NCI-H748 (cell line): ENCODE measurements around the gene GGTLC2.
"Not testable (repeated sequence)": the region's sequence is repeated elsewhere in the genome, so short reads cannot be mapped to it uniquely, and the experiment has no call there.

Experiments used
- DNase-seq: peaks from one replicate; lab custom pipeline; 2025; ENCODE audit not compliant: unreplicated experiment; lab: John Stamatoyannopoulos, UW

Gene GGTLC2

GRCh38 chr22:22644314-22644713 lies at the start of gene GGTLC2:
GGTLC2 (plus strand) TSS chr22:22644614; CDS start chr22:22646346, 1,732 bp downstream.
- not testable (repeated sequence) for DNase-seq

- no peak for DNase-seq
Observed at GRCh38 chr22:22595001-22595835, 49.2 kb upstream of the GGTLC2 start.

GRCh38 chr22:22598144-22598543 lies 46.3 kb upstream of the GGTLC2 start:
- DNase-seq: no peak

GRCh38 chr22:22599248-22599647 lies 45.2 kb upstream of the GGTLC2 start:
- no peak for DNase-seq

DNA sequence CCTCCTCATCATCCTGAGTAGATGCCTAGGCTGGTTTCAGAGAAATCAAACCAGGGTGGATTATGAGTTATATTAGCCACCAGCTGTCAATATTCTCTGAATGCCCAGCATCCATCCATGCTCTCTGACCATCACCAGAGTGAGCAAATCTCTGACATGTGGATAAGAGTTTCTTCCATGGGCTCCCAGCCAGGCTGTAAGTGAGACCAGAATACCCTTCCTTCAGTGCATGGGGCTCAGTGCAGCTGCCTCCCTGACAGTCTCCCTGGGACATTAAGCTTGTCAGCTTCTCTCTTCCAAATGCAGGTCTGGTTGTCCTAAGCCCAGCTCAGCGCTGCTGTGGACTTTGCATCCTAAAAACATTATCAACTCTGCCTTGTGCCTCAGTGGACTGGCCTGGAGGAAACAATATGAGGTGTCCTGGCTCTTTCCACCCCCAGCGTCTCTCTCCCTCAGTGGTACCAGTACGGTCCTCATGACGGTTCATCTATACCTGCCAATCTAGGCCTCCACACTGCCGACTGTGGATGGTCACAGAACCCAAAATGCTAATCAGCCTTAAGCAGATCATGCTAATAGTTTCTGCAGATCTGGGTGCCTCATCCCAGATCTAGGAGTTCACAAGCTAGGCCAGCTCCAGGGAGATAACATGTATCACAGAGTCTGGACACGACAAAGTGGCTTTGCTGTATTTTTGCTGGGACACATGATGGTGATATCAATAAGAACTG lies 43.7 kb upstream of the GGTLC2 start:
- DNase-seq: no peak

DNA sequence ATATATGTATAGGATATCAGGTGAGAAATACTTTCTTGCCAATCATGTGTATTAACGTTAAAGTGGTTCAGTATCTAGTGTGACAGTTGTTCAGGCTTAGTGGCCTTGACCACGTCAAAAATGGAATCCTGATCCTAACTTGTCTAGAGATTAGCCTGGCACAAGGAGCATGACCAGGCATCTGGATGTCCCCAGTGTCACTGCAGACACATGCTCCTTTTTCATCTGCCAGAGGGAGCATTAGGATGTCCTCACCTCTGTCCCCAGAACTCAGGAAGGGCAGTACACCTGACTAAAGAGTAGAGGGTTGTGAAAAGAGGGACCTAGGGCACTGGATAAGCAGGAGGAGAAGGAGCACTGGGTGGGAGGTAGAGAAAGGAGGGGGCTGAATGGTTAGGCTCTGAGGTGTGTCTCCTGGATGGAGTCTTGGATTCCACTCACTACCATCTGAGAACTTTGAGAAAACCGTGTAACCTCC lies 40.9 kb upstream of the GGTLC2 start:
- no peak for DNase-seq

DNA sequence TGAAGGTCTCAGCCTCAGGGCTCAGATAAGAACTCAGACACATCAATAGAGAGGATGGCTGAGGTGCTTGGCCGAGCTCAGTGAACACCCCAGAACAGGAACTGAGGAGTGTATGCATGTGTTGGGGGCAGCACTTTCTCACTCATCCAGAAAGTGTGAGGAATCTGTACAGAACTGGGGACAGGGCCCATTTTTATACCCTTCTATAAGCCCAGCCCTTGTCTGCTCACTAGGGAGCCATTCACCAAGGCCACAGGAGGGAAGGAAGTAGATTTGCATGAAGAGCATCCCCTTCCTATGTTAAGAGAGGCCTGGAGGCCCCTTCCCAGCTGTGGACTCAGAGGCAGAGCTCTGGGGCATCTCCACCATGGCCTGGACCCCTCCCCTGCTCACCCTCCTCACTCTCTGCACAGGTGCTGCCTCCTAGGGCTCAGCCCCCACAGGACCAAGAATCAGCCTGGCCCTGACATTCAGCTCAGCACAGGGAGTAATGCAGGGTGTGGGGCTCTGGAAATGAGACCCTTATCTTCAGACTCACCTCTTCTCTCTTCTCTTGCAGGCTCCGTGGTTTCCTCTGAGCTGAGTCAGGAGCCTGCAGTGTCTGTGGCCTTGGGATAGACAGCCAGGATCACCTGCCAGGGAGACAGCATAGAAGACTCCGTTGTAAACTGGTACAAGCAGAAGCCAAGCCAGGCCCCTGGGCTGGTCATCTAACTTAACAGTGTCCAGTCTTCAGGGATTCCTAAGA lies 39.9 kb upstream of the GGTLC2 start:
- DNase-seq: no peak

DNA sequence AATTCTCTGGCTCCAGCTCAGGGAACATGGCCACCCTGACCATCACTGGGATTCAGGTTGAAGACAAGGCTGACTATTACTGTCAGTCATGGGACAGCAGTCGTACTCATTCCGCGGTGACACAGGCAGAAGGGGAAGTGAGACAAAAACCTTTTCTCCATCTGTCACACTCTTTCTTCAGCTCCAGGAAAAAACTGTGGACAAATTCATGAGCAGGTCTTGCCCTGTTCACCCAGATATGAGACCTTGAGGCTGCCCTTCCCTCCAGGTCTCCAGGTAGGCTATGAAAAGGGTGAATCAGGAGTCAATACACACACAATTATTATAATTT lies 39.4 kb upstream of the GGTLC2 start:
- DNase-seq: no peak

- not testable (repeated sequence) for DNase-seq
Observed at GRCh38 chr22:22608022-22608421, 36.4 kb upstream of the GGTLC2 start.

GRCh38 chr22:22609291-22609690 lies 35.1 kb upstream of the GGTLC2 start:
- DNase-seq: no peak

DNA sequence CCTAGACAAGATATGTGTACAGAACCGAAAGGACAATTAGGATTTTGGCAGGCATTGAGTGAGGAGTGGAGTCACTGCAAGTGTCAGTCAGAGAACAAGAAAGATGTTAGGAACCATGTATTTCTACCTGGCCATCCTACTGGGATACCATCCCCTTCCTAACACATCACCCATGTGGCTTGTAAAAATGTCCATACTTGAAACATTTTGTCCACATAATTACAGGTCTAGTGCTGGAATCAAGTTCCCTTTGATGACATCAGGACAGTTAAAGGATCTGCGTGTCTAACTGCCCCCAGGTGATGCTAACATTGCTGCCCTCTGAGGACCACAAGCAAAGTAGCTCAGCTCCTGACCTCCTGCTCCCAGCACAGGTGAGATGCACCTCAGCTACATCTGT lies 31.9 kb upstream of the GGTLC2 start:
- DNase-seq: no peak

- DNase-seq: no peak
Observed at GRCh38 chr22:22614065-22614464, 30.3 kb upstream of the GGTLC2 start.

DNA sequence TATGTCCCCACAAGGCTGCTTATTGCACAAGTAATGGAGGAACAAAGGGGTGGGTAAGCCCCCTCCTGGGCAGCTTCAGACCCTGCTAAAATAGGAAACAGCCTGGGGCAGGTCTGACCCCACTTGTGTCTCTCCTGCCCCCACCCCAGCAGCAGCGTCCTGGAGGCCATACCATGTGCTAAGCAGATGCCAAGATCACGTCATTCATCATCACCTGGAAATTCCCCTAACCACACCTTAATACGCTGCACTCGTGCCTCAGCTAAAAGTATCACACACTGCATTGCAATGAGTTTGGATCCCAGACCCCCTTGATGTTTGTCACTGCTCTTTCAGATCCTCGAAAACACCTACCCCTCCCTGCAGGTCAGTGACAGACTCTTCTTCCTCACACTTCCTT lies 27.8 kb upstream of the GGTLC2 start:
- DNase-seq: no peak

DNA sequence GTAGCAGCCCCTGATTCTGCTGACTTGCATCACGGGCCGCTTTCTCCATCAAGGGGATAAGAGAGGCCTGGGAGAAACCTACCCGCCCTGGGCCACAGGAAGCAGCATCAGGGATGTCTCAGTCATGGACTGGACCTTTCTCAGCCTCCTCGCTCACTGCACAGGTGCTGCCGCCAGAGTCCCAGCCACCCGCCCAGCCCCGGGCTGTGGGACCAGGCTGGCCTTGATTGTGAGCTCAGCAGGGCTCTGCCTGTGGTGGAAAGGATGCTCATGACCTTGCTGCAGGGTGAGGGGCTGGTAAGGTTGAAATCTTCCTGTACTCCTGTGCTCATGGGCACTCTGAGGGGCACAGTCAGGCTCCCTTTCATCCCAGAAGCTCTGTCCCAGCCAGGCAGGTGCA lies 26.0 kb upstream of the GGTLC2 start:
- no peak for DNase-seq

DNA sequence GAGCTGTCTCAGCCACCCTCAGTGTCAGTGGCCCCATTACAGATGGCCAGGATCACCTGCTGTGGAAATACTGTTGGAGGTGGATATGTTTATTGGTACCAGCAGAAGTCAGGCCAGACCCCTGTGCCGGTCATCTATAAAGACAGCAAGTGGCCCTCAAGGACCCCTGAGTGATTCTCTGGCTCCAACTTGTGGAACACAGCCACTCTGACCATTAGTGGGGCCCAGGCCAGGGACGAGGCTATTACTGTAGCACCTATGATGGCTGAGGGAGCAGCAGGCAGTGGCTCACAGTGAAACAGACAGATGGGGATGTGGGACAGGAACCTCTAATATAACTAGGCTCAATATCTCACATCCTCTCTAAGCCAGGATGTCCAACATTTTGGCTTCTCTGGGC lies 25.5 kb upstream of the GGTLC2 start:
- DNase-seq: no peak

- DNase-seq: no peak
Observed at GRCh38 chr22:22619765-22620414, 24.5 kb upstream of the GGTLC2 start.

DNA sequence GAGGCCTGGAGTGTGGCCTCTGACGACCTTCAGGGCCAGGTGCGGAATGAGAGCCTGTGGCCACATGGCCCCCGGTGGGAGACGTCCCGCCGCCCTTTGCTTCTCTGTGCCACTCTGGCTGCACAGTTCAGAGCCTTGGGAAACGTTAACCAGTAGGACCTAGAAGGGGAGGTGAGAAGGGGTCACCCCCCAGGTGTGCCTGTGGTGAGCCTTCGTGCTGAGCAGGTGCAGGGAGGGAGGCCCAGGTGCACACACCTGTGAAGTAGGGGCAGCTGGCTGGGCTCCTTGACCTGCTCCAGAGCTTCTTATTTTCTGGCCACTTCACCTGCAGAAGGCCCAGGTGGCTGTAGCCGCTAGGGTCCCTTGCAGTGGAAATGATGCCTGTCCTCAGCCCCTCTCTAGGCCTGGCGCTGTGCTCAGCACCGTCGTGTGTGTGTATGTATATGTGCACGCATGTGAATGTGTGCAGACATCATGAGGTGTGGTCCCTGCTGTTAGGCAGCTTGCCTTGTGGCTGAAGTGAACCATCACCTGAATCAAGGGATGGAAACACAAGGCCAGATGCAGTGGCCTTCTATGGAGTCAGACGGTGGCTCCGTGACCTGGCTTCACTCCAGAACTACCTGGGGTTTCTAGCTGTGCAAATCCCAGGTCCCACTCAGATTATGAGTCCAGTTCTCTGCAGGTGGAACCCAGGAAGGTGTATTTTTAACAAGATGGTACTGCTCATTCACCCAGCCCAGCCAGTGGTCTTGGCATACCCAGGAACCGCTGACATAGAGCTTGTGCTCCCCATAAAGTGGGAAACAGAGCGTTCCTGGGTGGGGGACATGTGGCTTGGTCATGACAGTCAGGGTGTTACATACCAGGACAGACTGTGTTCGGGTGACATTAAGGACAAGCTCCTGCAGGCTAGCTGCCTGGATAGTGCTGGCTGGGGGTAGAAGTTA lies 15.6 kb upstream of the GGTLC2 start:
- not testable (repeated sequence) for DNase-seq

GRCh38 chr22:22631223-22631652 lies 13.2 kb upstream of the GGTLC2 start:
- DNase-seq: not testable (repeated sequence)

DNA sequence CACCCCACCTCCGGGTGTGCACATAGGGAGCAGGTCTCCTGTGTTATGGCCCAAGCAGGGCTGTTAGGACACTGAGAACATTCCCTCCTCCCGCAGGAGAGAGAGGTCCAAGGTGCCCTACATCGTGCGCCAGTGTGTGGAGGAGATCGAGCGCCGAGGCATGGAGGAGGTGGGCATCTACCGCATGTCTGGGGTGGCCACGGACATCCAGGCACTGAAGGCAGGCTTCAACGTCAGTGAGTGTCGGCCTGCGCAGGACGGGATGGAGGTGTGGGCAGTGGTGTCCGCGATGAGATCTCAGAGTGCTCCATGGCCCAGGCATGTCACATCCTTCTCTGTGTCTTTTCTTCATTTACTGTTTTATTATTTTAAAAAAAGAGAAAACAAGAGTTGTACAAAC lies 12.2 kb upstream of the GGTLC2 start:
- DNase-seq: not testable (repeated sequence)

DNA sequence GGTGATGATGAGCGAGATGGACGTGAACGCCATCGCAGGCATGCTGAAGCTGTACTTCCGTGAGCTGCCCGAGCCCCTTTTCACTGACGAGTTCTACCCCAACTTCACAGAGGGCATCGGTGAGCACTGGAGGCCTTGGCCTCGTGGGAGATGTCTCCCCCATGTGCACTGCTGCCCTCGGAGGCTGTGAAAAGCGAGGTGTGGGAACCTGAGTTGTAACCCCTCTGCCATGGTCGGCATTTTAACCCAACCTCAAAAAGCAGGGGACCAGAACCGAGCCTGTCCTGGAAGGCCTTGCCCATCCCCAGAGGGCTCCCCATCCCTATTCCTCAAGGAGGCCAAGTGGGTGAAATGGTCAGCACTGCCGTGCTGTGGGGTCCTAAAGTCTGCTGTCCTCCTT lies 10.9 kb upstream of the GGTLC2 start:
- DNase-seq: not testable (repeated sequence)
